ENCODE results near the gene HIVEP3.

HIVEP3 gene

DNA sequence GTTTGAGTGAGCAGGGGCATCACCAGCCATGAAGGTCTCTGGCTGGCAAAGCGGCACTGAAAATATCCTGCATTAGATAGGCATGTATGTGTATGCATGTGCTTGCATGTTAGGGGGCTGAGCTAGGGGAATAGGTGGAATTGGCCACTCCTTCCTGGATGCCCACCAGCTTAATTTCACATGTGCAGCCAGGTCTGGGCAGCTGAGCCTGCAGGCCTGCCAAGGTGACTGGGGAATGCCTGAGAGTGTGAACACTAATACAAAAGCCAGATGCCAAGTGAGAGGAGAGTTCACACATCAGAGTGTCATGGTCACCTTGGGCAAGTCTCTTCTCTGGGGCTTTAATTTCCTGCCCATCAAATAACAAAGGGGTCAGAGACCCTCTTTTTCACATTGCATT, 155.9 kb downstream of the HIVEP3 start:
- TF ChIP-seq, protein P1, sequence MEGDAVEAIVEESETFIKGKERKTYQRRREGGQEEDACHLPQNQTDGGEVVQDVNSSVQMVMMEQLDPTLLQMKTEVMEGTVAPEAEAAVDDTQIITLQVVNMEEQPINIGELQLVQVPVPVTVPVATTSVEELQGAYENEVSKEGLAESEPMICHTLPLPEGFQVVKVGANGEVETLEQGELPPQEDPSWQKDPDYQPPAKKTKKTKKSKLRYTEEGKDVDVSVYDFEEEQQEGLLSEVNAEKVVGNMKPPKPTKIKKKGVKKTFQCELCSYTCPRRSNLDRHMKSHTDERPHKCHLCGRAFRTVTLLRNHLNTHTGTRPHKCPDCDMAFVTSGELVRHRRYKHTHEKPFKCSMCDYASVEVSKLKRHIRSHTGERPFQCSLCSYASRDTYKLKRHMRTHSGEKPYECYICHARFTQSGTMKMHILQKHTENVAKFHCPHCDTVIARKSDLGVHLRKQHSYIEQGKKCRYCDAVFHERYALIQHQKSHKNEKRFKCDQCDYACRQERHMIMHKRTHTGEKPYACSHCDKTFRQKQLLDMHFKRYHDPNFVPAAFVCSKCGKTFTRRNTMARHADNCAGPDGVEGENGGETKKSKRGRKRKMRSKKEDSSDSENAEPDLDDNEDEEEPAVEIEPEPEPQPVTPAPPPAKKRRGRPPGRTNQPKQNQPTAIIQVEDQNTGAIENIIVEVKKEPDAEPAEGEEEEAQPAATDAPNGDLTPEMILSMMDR (IDR thresholded peaks at IDR 0.05; ENCODE audit: low read depth, low read length, missing control alignments): no peak
- H3K4me3 ChIP-seq (ENCODE audit: low read depth, low read length): no peak overlapping the region
- no peak for DNase-seq (ENCODE audit: low read depth)

DNA sequence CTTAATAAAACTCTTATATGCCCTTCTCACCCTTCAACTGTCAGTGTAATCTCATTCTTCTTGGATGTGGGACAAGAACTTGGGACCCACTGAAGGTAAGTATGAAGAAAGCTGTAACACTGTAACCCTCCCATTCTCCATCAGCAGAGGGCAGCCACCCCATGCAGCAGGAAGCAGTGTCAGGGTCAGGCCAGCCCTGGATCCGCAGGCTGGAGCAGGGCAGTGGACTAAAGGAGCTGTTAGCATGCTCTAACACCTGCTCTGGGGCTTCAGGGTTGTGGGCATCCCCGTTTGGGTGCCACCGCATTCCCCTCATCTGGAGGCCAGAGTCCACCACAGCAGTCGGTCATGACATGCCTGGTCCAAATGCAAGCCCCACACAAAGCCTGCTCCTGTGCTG, 156.5 kb downstream of the HIVEP3 start:
- TF ChIP-seq, protein P1 (IDR thresholded peaks at IDR 0.05; ENCODE audit: low read depth, low read length, missing control alignments): no peak
- no peak for DNase-seq (ENCODE audit: low read depth)
- H3K4me3 ChIP-seq (ENCODE audit: low read depth, low read length): no peak overlapping the region

DNA sequence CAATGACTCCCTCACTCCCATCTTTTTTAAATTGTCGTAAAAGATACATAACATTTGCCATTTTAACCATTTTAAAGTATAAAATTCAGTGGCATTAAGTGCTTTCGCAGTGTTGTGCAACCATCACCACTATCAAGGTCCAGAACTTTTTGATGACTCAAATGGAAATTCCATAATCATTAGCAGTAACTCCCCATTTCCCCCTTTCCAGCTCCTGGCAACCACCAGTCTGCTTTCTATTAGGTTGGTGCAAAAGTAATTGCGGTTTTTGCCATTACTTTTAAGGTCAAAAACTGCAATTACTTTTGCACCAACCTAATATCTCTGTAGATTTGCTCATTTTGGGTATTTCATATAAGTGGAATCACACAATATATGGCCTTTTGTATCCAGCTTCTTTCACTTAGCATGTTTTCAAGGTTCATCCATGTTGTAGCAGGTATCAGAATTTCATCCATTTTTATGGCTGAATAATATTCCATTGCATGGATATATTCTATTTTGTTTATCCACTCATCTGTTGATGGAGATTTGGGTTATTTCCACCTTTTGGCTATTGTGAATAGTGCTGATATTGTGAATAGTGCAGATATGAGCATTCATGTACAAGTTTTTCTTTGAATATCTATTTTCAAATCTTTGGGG, 159.7 kb downstream of the HIVEP3 start:
- H3K4me3 ChIP-seq (ENCODE audit: low read depth, low read length): no peak overlapping the region
- TF ChIP-seq, protein P1 (IDR thresholded peaks at IDR 0.05; ENCODE audit: low read depth, low read length, missing control alignments): no peak
- DNase-seq (ENCODE audit: low read depth): no peak

DNA sequence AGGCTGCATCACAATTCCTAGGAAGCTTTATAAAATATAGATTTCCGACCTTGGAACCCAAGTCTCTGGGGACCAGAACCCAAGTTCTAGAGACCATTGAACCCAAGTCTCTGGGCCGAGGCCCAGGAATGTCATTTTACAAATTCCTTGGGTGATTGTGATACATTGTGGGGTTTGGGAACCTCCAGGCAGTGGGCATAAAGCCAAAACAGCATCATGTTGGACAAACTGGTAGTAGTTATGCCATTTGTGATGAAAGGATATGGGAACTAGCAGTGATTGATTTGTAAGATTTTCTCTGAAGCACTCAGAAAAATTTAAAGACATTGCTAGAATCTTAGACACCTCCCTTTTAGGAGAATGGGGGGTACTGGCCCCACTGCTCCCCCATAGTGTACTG, 160.2 kb downstream of the HIVEP3 start:
- DNase-seq (ENCODE audit: low read depth): no peak
- TF ChIP-seq, protein P1 (IDR thresholded peaks at IDR 0.05; ENCODE audit: low read depth, low read length, missing control alignments): no peak
- no peak overlapping the region for H3K4me3 ChIP-seq (ENCODE audit: low read depth, low read length)

DNA sequence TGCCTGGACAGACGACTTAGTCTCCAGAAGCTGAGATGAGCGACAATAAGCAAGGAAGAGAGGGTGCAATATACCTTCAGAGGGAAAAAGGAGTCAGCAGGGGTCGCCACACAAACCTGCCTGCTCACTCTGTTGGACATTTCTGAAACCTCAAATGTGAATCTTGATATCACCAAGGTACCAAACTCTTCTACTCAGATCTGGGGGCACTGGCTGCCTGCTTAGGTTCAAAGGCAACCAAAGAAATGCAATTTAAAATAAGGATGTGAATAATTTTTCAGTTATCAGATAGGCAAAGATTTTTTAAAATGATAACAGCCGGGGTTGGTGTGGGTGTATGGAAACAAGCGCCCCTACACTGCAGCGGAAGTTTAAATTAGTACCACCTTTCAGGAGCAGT, 164.2 kb downstream of the HIVEP3 start:
- no peak for DNase-seq (ENCODE audit: low read depth)
- TF ChIP-seq, protein P1 (IDR thresholded peaks at IDR 0.05; ENCODE audit: low read depth, low read length, missing control alignments): peak; percentile 55
- H3K4me3 ChIP-seq (ENCODE audit: low read depth, low read length): no peak overlapping the region

DNA sequence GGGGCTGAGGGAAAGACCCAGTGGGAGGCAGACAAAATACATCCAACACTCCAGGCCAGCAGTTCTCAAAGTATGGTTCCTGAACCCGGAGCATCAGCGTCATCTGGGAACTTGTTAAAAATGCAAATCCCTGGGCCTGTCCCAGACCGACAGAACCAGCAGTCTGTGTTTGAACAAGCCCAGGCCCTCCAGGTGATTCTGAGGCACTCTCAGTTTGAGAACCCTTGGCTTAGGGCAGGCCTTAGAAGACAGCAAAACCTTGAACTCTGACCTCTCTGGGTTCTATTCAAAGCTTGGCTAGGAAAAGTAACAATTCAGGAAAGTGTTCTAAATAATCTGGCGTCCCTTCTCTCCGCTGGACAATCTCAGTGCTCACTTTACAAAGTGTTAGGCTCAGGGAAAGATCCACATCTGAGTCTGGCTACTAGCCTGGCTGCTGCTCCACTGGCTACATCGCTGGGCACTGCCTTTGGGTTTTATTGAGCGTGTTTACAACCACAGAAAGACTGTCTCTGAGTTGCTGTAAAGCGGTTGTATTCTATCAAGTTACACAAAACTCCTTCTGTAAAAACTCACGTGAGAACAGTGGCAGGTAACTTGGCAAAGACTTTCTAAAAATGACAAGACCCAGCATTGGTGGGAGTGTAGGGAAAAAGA, 166.1 kb downstream of the HIVEP3 start:
- TF ChIP-seq, protein P1 (IDR thresholded peaks at IDR 0.05; ENCODE audit: low read depth, low read length, missing control alignments): no peak
- no peak for DNase-seq (ENCODE audit: low read depth)
- no peak overlapping the region for H3K4me3 ChIP-seq (ENCODE audit: low read depth, low read length)

Measured in GM12864 (cell line).